ENCODE measurements around the gene PCBD2.

The PCBD2 gene

GRCh38 chr5:134944630-134945029 lies 39.7 kb downstream of the PCBD2 start:
- no peak for DNase-seq (ENCODE audit: low read depth)
- H3K4me3 ChIP-seq (ENCODE audit: low read depth, low read length) = no peak overlapping the region
- TF ChIP-seq CTCF (IDR thresholded peaks at IDR 0.05; ENCODE audit: low read depth, low read length, missing control alignments) = no peak

- TF ChIP-seq CTCF (IDR thresholded peaks at IDR 0.05; ENCODE audit: low read depth, low read length, missing control alignments) = no peak
- no peak for DNase-seq (ENCODE audit: low read depth)
Measured at GRCh38 chr5:134945041-134945440, 40.1 kb downstream of the PCBD2 start.

GRCh38 chr5:134948911-134949310 lies 44.0 kb downstream of the PCBD2 start:
- H3K4me3 ChIP-seq (ENCODE audit: low read depth, low read length) = no peak overlapping the region
- no peak for TF ChIP-seq CTCF (IDR thresholded peaks at IDR 0.05; ENCODE audit: low read depth, low read length, missing control alignments)
- no peak for DNase-seq (ENCODE audit: low read depth)

More at GRCh38 chr5:134945041-134945440, 40.1 kb downstream of the PCBD2 start:
- no peak overlapping the region for H3K4me3 ChIP-seq (ENCODE audit: low read depth, low read length)

GRCh38 chr5:134949316-134949715 lies 44.4 kb downstream of the PCBD2 start:
- H3K4me3 ChIP-seq (ENCODE audit: low read depth, low read length) = no peak overlapping the region
- DNase-seq (ENCODE audit: low read depth) = no peak
- TF ChIP-seq CTCF (IDR thresholded peaks at IDR 0.05; ENCODE audit: low read depth, low read length, missing control alignments) = no peak

- DNase-seq (ENCODE audit: low read depth) = no peak
- no peak overlapping the region for H3K4me3 ChIP-seq (ENCODE audit: low read depth, low read length)
- TF ChIP-seq CTCF (IDR thresholded peaks at IDR 0.05; ENCODE audit: low read depth, low read length, missing control alignments) = no peak
Measured at GRCh38 chr5:134957920-134958608, 53.1 kb downstream of the PCBD2 start.

- no peak for DNase-seq (ENCODE audit: low read depth)
- TF ChIP-seq CTCF (IDR thresholded peaks at IDR 0.05; ENCODE audit: low read depth, low read length, missing control alignments) = no peak
- H3K4me3 ChIP-seq (ENCODE audit: low read depth, low read length) = no peak overlapping the region
Measured at GRCh38 chr5:134958755-134959154, 53.8 kb downstream of the PCBD2 start.

GRCh38 chr5:134963098-134963497 lies 58.2 kb downstream of the PCBD2 start:
- H3K4me3 ChIP-seq (ENCODE audit: low read depth, low read length) = no peak overlapping the region
- DNase-seq (ENCODE audit: low read depth) = no peak
- no peak for TF ChIP-seq CTCF (IDR thresholded peaks at IDR 0.05; ENCODE audit: low read depth, low read length, missing control alignments)
